ENCODE results near the gene NONO. TPM values are rescaled to one million over a fixed set of nuclear protein-coding genes. Genes with fewer than 3 reads are reported as not detected.
"Not testable (repeated sequence)": the region's sequence is repeated elsewhere in the genome, so short reads cannot be mapped to it uniquely, and the experiment has no call there.

NONO gene
- total RNA-seq, 8 experiments from 2014 or later: 276 to 526 (median 303) TPM

DNA sequence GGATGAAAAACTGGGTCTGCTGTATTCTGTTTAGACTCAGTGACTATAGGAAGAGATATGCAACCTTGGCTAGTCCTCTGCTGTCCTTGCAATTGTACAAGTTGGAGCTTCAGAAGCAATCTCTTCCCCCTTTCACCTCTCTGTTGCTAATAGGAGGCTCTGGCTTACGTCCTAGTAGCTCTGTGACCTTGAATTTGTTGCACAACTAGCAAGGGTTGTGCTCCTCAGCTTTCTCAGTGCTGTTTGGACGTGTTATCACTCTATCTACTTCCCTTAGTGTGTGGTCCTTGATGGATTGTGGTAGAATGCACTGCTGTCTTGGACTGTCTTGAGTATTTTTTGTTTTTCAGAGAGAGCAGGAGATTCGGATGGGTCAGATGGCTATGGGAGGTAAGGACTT is 14.7 kb downstream of the NONO start:
- ATAC-seq (replicated peaks in 6 of 8): no peak
- Histone ChIP-seq H3K4me1 (replicated peaks in 1 of 2) (no peaks in the 10 kb centered on the region), H3K4me3 (no peak overlapping the region), H3K27ac (no peak overlapping the region)
- in situ Hi-C loops (cut with MboI; ENCODE audit: low pct_unique_long_range_greater_than_20kb in 2 of 9, low sequenced_read_pairs in 9 of 9, unreplicated experiment in 9 of 9): no loop called here
- WGBS, 10 experiments: 60 to 100% (median 88%) methylated on average over 1 to 3 of the region's 3 CpGs; no CpG with 5 or more reads in 6 of the 10 experiments

DNA sequence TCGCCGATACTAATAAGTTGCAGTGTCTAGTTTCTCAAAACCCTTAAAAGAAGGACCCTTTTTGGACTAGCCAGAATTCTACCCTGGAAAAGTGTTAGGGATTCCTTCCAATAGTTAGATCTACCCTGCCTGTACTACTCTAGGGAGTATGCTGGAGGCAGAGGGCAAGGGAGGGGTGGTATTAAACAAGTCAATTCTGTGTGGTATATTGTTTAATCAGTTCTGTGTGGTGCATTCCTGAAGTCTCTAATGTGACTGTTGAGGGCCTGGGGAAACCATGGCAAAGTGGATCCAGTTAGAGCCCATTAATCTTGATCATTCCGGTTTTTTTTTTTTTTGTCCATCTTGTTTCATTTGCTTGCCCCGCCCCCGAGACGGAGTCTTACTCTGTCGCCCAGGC is 16.6 kb downstream of the NONO start:
- H3K4me1 ChIP-seq (replicated peaks in 1 of 2); H3K27ac ChIP-seq; in situ Hi-C loops (cut with MboI; ENCODE audit: low pct_unique_long_range_greater_than_20kb in 2 of 9, low sequenced_read_pairs in 9 of 9, unreplicated experiment in 9 of 9); H3K4me3 ChIP-seq: not testable (repeated sequence)
- WGBS, 10 experiments: 60% methylated on average over 5 of the region's 7 CpGs; no CpG with 5 or more reads in 9 of the 10 experiments
- ATAC-seq (replicated peaks in 6 of 8): peak in 5 of 8 experiments; percentile 23 to 96 (median 46)

DNA sequence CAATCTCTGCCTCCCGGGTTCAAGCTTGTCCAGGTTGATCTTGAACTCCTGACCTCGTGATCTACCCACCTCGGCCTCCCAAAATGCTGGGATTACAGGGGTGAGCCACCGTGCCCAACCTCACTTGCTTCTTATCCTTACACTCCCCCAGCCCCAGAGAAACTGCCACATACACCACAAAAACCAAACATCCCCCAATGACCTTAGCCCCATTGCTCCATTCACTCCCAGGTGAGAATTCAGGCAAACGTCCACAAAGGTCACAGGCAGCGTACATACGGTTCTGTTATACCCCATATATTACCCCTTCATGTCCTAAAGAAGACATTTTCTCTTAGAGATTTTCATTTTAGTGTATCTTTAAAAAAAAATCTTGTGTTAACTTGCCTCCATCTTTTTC is 17.1 kb downstream of the NONO start:
- H3K27ac ChIP-seq; ATAC-seq (replicated peaks in 6 of 8); H3K4me3 ChIP-seq; in situ Hi-C loops (cut with MboI; ENCODE audit: low pct_unique_long_range_greater_than_20kb in 2 of 9, low sequenced_read_pairs in 9 of 9, unreplicated experiment in 9 of 9); H3K4me1 ChIP-seq (replicated peaks in 1 of 2): not testable (repeated sequence)
- 39 to 93% (median 55%) methylated on average over 2 to 6 of the region's 7 CpGs; no CpG with 5 or more reads in 7 of the 10 experiments for WGBS, 10 experiments

DNA sequence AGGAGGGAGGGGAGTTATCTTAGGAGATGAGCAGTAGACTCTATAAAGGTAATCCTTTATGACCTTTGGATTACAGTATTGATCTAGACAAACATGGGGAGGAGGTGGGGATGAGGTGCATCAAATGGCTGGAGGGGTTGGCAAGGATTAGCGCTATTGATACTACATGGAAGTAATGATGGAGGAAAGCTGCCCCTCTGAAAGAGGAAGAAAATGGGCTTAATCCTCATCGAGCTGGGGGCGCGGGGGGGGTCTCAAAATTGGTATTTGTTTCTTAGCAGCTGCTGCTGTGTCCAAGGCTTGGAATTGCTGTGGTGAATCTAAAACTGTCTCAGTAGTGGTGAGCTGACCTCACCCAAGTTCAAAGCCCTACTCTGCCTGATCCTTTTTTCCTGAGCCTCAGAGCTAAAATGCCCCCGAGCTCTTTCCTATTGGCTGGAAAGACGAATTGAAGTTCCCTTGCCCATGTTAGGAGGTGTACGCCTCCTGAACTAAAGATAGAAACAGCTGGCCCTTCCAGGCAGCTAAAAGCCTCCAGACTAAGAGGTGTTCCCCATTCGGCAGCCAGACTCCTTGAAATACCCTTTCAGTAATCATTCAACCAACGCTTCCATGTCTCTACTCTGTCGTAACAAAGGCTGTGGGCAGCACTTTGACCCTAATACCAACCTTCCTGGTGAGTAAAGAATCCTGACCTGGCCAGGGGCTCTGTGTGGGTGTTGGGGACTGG is 17.9 kb downstream of the NONO start, which contains the start of gene ITGB1BP2:
TSS of gene ITGB1BP2 (plus strand) at position 556 of the 730 bp plus-strand sequence. CDS start at position 613, 57 bp downstream.
- H3K27ac ChIP-seq: no peak within 1 kb of the TSS
- no peaks in the 10 kb centered on the region for H3K4me1 ChIP-seq (replicated peaks in 1 of 2)
- peak in 6 of 8 experiments; percentile 6 to 63 (median 30) for ATAC-seq (replicated peaks in 6 of 8)
- in situ Hi-C loops (cut with MboI; ENCODE audit: low pct_unique_long_range_greater_than_20kb in 2 of 9, low sequenced_read_pairs in 9 of 9, unreplicated experiment in 9 of 9): no loop called here
- 42 to 83% (median 56%) methylated on average over 1 to 5 of the region's 10 CpGs; no CpG with 5 or more reads in 7 of the 10 experiments for WGBS, 10 experiments
- H3K4me3 ChIP-seq: no peak within 1 kb of the TSS

DNA sequence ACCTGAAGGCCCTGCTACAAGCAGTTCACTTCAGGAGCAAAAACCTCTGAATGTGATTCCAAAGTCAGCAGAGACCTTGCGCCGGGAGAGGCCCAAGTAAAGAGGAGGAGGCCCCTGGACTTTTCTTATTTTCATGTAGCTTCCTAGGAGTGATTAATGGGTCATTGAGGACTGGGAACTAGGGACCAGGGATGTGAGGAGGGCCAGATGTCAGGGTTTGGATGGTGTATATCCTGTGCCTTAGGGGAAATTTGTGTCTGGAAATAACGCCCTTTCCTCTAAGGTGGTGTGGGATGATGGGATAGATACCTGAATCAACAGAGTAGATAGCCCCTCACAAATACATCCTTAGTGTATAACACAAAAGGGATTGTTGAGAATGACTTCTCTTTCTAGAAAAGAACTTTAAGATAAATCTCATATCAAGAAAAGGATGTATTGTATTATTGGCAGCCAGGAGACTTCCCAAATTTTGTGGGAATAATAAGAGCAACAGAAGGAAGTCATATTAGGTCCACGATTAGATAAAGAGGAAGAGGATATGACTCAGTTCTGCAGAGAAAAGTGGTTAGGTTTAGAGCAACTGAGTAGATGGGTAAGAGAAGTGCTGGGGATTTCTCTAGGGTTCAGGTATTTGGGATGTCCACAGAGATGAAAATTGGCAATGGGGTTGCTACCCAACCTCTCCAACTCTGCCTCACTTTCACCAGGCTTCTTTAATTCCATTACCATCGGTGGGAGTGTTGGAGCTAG is 19.2 kb downstream of the NONO start:
- Histone ChIP-seq H3K4me1 (replicated peaks in 1 of 2) (no peaks in the 10 kb centered on the region), H3K27ac (no peak overlapping the region), H3K4me3 (no peak overlapping the region)
- WGBS, 10 experiments: 5 to 100% (median 57%) methylated on average over 1 to 4 of the region's 5 CpGs; no CpG with 5 or more reads in 5 of the 10 experiments
- ATAC-seq (replicated peaks in 6 of 8): no peak
- in situ Hi-C loops (cut with MboI; ENCODE audit: low pct_unique_long_range_greater_than_20kb in 2 of 9, low sequenced_read_pairs in 9 of 9, unreplicated experiment in 9 of 9): no loop called here

DNA sequence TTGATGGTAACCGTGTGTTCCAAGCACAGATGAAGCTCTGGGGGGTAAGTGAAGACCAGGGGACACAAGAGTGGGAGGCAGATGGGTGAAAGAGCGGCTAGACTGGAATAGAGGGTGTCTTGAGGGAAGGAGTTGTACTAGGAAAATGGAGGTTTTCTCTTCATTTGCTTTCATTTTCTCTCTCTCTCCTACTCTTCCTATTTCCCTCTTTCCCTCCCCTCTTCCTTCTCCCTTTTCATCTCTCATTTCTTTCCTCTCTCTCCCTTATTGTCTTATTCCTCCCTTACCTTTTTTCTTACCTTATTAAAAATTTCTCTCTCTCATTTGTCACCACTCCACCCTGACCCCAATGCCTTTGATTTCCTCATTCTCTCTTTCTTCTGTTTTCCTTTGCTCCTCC is 21.1 kb downstream of the NONO start:
- H3K27ac ChIP-seq: no peak overlapping the region
- 17 to 100% (median 55%) methylated on average over 1 to 2 of the region's 2 CpGs; no CpG with 5 or more reads in 6 of the 10 experiments for WGBS, 10 experiments
- no peaks in the 10 kb centered on the region for H3K4me1 ChIP-seq (replicated peaks in 1 of 2)
- no peak for ATAC-seq (replicated peaks in 6 of 8)
- in situ Hi-C loops (cut with MboI; ENCODE audit: low pct_unique_long_range_greater_than_20kb in 2 of 9, low sequenced_read_pairs in 9 of 9, unreplicated experiment in 9 of 9): no loop called here
- no peak overlapping the region for H3K4me3 ChIP-seq

DNA sequence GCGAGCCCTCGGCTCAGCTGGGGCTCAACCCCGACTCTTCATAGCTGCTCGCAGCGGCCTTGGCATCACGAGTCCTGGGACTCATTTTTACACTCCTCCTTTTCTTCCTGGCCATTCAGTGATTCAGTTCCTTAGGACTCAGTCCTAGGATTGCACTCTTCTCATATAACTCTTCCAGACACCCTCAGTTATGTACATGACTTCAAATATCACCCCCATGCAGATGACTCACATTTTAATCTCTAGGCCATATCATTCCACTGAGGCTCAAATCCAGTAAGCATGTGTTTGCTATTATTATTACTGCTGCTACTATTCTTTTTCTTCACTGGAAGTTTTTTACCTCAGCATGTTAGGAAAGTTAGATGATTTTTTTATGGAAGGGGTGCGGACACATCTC is 32.5 kb downstream of the NONO start:
- in situ Hi-C loops (cut with MboI; ENCODE audit: low pct_unique_long_range_greater_than_20kb in 2 of 9, low sequenced_read_pairs in 9 of 9, unreplicated experiment in 9 of 9): no loop called here

DNA sequence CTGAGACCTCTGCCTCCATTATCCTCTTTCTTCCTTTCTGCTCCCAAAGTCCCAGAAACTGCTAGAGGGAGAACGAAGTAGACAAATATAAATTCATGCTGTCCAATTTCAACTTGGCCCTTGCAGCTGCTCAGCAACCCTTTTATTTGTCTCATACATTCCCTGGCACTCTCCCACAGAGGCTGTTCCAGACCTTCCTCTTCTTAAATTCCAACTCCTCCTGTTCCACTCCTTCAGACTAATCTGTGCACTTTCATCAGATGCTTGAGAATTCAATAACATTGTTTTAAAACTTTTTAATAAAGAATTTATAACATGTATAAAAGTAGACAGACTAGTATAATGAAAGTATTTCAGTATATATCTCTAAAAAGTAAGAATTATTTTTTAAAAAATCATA is 33.5 kb downstream of the NONO start:
- in situ Hi-C loops (cut with MboI; ENCODE audit: low pct_unique_long_range_greater_than_20kb in 2 of 9, low sequenced_read_pairs in 9 of 9, unreplicated experiment in 9 of 9); H3K27ac ChIP-seq; H3K4me3 ChIP-seq; H3K4me1 ChIP-seq (replicated peaks in 1 of 2): not testable (repeated sequence)
- WGBS, 10 experiments: no CpG with 5 or more reads among the region's 1 CpG
- peak in 1 of 8 experiments; percentile 8 for ATAC-seq (replicated peaks in 6 of 8)

More for the DNA sequence above, 32.5 kb downstream of the NONO start:
- Histone ChIP-seq H3K4me1 (replicated peaks in 1 of 2) (no peaks in the 10 kb centered on the region), H3K4me3 (no peak overlapping the region), H3K27ac (no peak overlapping the region)
- peak in 1 of 8 experiments; percentile 60 for ATAC-seq (replicated peaks in 6 of 8)
- WGBS, 10 experiments: 60 to 100% (median 80%) methylated on average over 1 to 3 of the region's 7 CpGs; no CpG with 5 or more reads in 5 of the 10 experiments

DNA sequence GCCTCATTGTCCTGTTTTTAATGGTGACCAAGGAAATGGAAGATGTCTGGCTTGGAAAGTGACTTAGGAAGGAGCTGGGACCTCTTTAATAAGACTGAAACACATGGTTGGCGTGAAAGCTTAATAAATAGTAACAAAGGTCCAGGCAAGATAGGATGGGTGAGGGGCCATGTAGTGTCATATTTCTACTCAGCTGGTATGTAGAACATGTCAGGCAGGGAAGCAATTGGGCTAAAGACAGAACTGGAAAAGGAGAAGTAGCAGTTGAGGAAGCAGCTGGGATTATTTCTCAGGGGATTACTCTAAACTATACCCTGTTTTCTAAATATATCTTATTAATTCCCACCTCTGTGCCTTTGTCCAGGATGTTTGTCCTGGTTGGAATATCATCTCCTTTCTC is 36.7 kb downstream of the NONO start:
- Histone ChIP-seq H3K27ac (no peak overlapping the region), H3K4me1 (replicated peaks in 1 of 2) (no peaks in the 10 kb centered on the region), H3K4me3 (no peak overlapping the region)
- no peak for ATAC-seq (replicated peaks in 6 of 8)
- in situ Hi-C loops (cut with MboI; ENCODE audit: low pct_unique_long_range_greater_than_20kb in 2 of 9, low sequenced_read_pairs in 9 of 9, unreplicated experiment in 9 of 9): no loop called here
- 0 to 100% (median 70%) methylated on average over 1 of the region's 1 CpG; no CpG with 5 or more reads in 6 of the 10 experiments for WGBS, 10 experiments

DNA sequence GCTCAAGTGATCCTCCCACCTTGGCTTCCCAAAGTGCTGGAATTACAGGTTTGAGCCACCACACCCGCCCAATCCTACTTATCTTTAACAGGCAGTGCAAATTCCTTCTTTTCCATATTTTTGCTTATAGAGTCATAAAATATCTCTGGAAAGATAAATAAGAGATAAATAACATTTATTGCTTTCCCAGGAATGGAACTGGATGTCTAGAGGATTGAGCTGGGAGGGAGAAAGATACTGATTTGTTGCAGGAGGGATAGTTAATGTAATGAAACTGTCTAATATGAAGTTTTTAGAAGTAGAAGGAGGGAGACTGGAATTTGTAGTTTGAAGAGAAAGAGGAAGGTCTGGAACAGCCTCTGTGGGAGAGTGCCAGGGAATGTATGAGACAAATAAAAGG is 38.3 kb downstream of the NONO start:
- no peaks in the 10 kb centered on the region for H3K4me1 ChIP-seq (replicated peaks in 1 of 2)
- in situ Hi-C loops (cut with MboI; ENCODE audit: low pct_unique_long_range_greater_than_20kb in 2 of 9, low sequenced_read_pairs in 9 of 9, unreplicated experiment in 9 of 9): no loop called here
- 22 to 80% (median 67%) methylated on average over 1 of the region's 1 CpG; no CpG with 5 or more reads in 7 of the 10 experiments for WGBS, 10 experiments
- ATAC-seq (replicated peaks in 6 of 8): peak in 1 of 8 experiments; percentile 33
- H3K27ac ChIP-seq: no peak overlapping the region
- H3K4me3 ChIP-seq: no peak overlapping the region

DNA sequence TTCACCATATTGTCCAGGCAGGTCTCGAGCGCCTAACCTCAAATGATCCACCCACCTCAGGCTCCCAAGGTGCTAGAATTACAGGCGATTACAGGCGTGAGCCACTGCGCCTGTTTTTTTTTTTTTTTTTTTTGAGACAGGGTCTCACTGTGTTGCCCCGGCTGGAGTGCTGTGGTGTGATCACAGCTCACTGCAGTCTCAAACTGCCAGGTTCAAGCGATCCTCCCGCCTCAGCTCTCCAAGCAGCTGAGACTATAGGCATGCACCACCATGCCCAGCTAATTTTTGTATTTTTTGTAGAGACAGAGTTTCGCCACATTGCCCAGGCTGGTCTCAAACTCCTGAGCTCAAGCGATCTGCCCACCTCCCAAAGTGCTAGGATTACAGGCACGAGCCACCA is 41.0 kb downstream of the NONO start:
- WGBS, 10 experiments: 65 to 100% (median 100%) methylated on average over 1 to 8 of the region's 11 CpGs; no CpG with 5 or more reads in 5 of the 10 experiments
- H3K4me3 ChIP-seq; in situ Hi-C loops (cut with MboI; ENCODE audit: low pct_unique_long_range_greater_than_20kb in 2 of 9, low sequenced_read_pairs in 9 of 9, unreplicated experiment in 9 of 9); ATAC-seq (replicated peaks in 6 of 8); H3K4me1 ChIP-seq (replicated peaks in 1 of 2); H3K27ac ChIP-seq: not testable (repeated sequence)

DNA sequence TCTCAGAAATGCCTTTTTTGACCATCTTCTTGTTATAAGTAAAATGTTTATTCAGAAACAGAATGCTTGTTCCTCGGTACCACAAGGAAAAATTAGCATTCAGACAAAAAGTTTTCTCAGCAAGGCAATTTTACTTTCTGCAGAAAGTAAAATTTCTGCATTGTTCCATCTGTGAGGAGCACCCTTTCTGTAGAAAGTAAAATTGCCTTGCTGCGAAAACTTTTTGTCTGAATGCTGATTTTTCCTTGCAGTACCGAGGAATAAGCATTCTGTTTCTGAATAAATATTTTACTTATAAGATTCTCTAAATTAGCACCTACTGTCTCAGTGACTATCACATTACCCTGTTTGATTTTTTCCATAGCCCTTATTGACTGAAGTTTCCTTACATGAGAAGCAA is 43.0 kb downstream of the NONO start:
- in situ Hi-C loops (cut with MboI; ENCODE audit: low pct_unique_long_range_greater_than_20kb in 2 of 9, low sequenced_read_pairs in 9 of 9, unreplicated experiment in 9 of 9): no loop called here
- Histone ChIP-seq H3K27ac (no peak overlapping the region), H3K4me3 (no peak overlapping the region), H3K4me1 (replicated peaks in 1 of 2) (no peaks in the 10 kb centered on the region)
- no peak for ATAC-seq (replicated peaks in 6 of 8)
- 51 to 100% (median 80%) methylated on average over 1 to 3 of the region's 3 CpGs; no CpG with 5 or more reads in 5 of the 10 experiments for WGBS, 10 experiments

DNA sequence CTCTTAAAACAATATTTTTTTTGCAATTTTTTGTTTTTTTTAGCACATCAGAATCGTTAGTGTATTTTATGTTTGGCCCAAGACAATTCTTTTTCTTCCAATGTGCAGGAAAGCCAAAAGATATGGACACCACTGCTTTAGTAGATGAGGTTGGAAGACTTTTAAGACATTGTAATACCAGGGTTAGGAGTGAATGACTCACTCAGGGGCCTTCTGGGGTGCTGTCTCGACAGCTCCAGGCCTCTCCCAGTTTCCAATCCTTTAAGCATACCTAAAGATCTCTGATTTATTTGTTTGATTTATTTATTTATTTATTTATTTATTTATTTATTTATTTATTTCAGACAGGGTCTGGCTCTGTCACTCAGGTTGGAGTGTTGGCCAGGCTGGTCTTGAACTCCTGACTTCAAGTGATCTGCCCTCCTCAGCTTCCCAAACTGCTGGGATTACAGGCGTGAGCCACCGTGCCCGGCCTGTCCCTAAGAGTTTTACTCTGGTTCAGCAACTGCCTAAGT is 65.8 kb downstream of the NONO start:
- H3K4me3 ChIP-seq; H3K4me1 ChIP-seq (replicated peaks in 1 of 2); in situ Hi-C loops (cut with MboI; ENCODE audit: low pct_unique_long_range_greater_than_20kb in 2 of 9, low sequenced_read_pairs in 9 of 9, unreplicated experiment in 9 of 9); ATAC-seq (replicated peaks in 6 of 8); H3K27ac ChIP-seq: not testable (repeated sequence)
- WGBS, 10 experiments: 27 to 90% (median 49%) methylated on average over 1 to 2 of the region's 5 CpGs; no CpG with 5 or more reads in 6 of the 10 experiments
